Measurements from ENCODE around the gene SAMD4B. TPM values are rescaled to one million over a fixed set of nuclear protein-coding genes. Genes with fewer than 3 reads are reported as not detected.

Gene SAMD4B
- total and polyA plus RNA-seq, 9 of the 15 experiments (the other 6 are each of a cell fraction or from before 2014, with no cell fraction given) = 3.4 to 90.5 (median 38.0) TPM

GRCh38 chr19:39321117-39321831 lies 20.9 kb upstream of the SAMD4B start:
- H2AFZ ChIP-seq (ENCODE audit: low read depth, low read length) = peak overlapping the region; percentile 78
- H4K20me1 ChIP-seq (replicated peaks; ENCODE audit: control insufficient read depth, insufficient read depth, low read length) = no peaks in the 10 kb centered on the region
- TF ChIP-seq PKNOX1 (IDR thresholded peaks at IDR 0.05) (peak; percentile 16; the same call in 1 of the 2 replicates), GATAD2A (IDR thresholded peaks at IDR 0.05) (peak; percentile 70; the same call in 1 of the 2 replicates), XRCC4 (IDR thresholded peaks at IDR 0.05; ENCODE audit: extremely low read depth, insufficient read depth, insufficient read length) (no peak)
- no peaks in the 10 kb centered on the region for H3K9me3 ChIP-seq (replicated peaks; ENCODE audit: control insufficient read depth, insufficient read depth, low read depth, low read length)
- no peaks in the 10 kb centered on the region for H3K9me1 ChIP-seq (ENCODE audit: control insufficient read depth, insufficient read depth, low read length)
- CTCF ChIA-PET (ENCODE audit: low intra/inter-chr PET ratio) = no interaction called here
- POLR2A ChIA-PET = no interaction called here
- peaks cover 3 to 12% of the 10 kb centered on the region in 2 experiments; a peak in 4 of 5 replicates for H3K4me1 ChIP-seq (replicated peaks in 1 of 2; ENCODE audit: control insufficient read depth in 2 of 2, insufficient read depth in 2 of 2, low read length in 2 of 2)
- in situ Hi-C loops (cut with MboI) (no loop called here), intact Hi-C loops (cut with micrococcal nuclease) (no loop called here)
- H3K79me2 ChIP-seq (ENCODE audit: control insufficient read depth, insufficient read depth, low read length) = peaks cover 20% of the 10 kb centered on the region
- no peak overlapping the region for H3K4me3 ChIP-seq
- BruUV-seq (replicated peaks) = no TSS peak
- WGBS (ENCODE audit: insufficient coverage, low coverage, missing lambda C conversion rate) = 17% methylated on average over 6 of the region's 10 CpGs
- H3K27me3 ChIP-seq (ENCODE audit: control insufficient read depth in 2 of 2, insufficient read depth in 2 of 2, low read length in 2 of 2) = no peaks in the 10 kb centered on the region
- H3K27ac ChIP-seq (ENCODE audit: extremely low read depth, low read depth, low read length) = no peak overlapping the region
- DNase-seq (ENCODE audit: extremely low read depth in 1 of 4, low spot score in 3 of 4) (no peak), ATAC-seq (no peak; the same call in 2 of the 3 replicates), FAIRE-seq (no peak)
- no peak overlapping the region; a peak in 1 of 4 replicates for H3K9ac ChIP-seq (ENCODE audit: insufficient read depth in 1 of 2, low read depth in 2 of 2, low read length in 2 of 2)
- peaks cover 15% of the 10 kb centered on the region; the same call in 2 of the 3 replicates for H3K36me3 ChIP-seq (ENCODE audit: control insufficient read depth, insufficient read depth, low read length)
- peak overlapping the region; percentile 53 for H3K4me2 ChIP-seq (ENCODE audit: insufficient read depth, low read length)

- Histone ChIP-seq H3K79me2 (ENCODE audit: control insufficient read depth, insufficient read depth, low read length) (peaks cover 20% of the 10 kb centered on the region), H3K4me1 (replicated peaks in 1 of 2; ENCODE audit: control insufficient read depth in 2 of 2, insufficient read depth in 2 of 2, low read length in 2 of 2) (peaks cover 3 to 12% of the 10 kb centered on the region in 2 experiments; a peak in 4 of 5 replicates), H3K27me3 (ENCODE audit: control insufficient read depth in 2 of 2, insufficient read depth in 2 of 2, low read length in 2 of 2) (no peaks in the 10 kb centered on the region), H3K27ac (ENCODE audit: extremely low read depth, low read depth, low read length) (no peak overlapping the region), H3K9me3 (replicated peaks; ENCODE audit: control insufficient read depth, insufficient read depth, low read depth, low read length) (no peaks in the 10 kb centered on the region), H3K36me3 (ENCODE audit: control insufficient read depth, insufficient read depth, low read length) (peaks cover 10% of the 10 kb centered on the region; the same call in 1 of the 3 replicates), H3K9ac (ENCODE audit: insufficient read depth in 1 of 2, low read depth in 2 of 2, low read length in 2 of 2) (no peak overlapping the region), H4K20me1 (replicated peaks; ENCODE audit: control insufficient read depth, insufficient read depth, low read length) (no peaks in the 10 kb centered on the region), H3K4me2 (ENCODE audit: insufficient read depth, low read length) (no peak overlapping the region), H3K9me1 (ENCODE audit: control insufficient read depth, insufficient read depth, low read length) (no peaks in the 10 kb centered on the region), H2AFZ (ENCODE audit: low read depth, low read length) (no peak overlapping the region), H3K4me3 (no peak overlapping the region)
- POLR2A ChIA-PET = interaction anchor here (0.9 kb wide), 1 partner anchor 11 kb away, joined by 4 read pairs; no protein-coding TSS in a partner anchor
- CTCF ChIA-PET (ENCODE audit: low intra/inter-chr PET ratio) = no interaction called here
- intact Hi-C loops (cut with micrococcal nuclease) (no loop called here), in situ Hi-C loops (cut with MboI) (no loop called here)
- no TSS peak for BruUV-seq (replicated peaks)
- ATAC-seq (no peak), FAIRE-seq (no peak), DNase-seq (ENCODE audit: extremely low read depth in 1 of 4, low spot score in 3 of 4) (no peak)
- TF ChIP-seq YY1 (IDR thresholded peaks at IDR 0.05; ENCODE audit: borderline replicate concordance in 1 of 3, control insufficient read depth in 1 of 3, extremely low read depth in 1 of 3, insufficient read depth in 3 of 3, insufficient read length in 1 of 3, insufficient replicate concordance in 2 of 3, low read depth in 1 of 3, low read length in 2 of 3) (no peak), ZNF280A (IDR thresholded peaks at IDR 0.05; ENCODE audit: low read depth, partially characterized antibody) (no peak)
Measured at GRCh38 chr19:39321832-39322176, 20.4 kb upstream of the SAMD4B start.

Measured in K562 (cell line).